ENCODE data around the gene MTG2.

The MTG2 gene

GRCh38 chr20:62163986-62164762 is 18.7 kb upstream of the MTG2 start:
- DNase-seq: no peak

GRCh38 chr20:62164879-62165761 is 17.7 kb upstream of the MTG2 start:
- DNase-seq: no peak

GRCh38 chr20:62165762-62166399 is 16.9 kb upstream of the MTG2 start:
- no peak for DNase-seq

- DNase-seq: no peak
Measured at GRCh38 chr20:62167474-62167873, 15.4 kb upstream of the MTG2 start.

GRCh38 chr20:62168061-62168460 is 14.8 kb upstream of the MTG2 start:
- no peak for DNase-seq

- DNase-seq: no peak
Measured at GRCh38 chr20:62168890-62169435, 13.9 kb upstream of the MTG2 start.

- DNase-seq: no peak
Measured at GRCh38 chr20:62170536-62170935, 12.3 kb upstream of the MTG2 start.

GRCh38 chr20:62171245-62171644 is 11.6 kb upstream of the MTG2 start:
- DNase-seq: no peak

- DNase-seq: no peak
Measured at GRCh38 chr20:62172666-62173065, 10.2 kb upstream of the MTG2 start.

GRCh38 chr20:62174021-62174804 is 8.6 kb upstream of the MTG2 start:
- no peak for DNase-seq

GRCh38 chr20:62174870-62175624 is 7.8 kb upstream of the MTG2 start:
- no peak for DNase-seq

- no peak for DNase-seq
Measured at GRCh38 chr20:62175711-62176110, 7.1 kb upstream of the MTG2 start.

GRCh38 chr20:62176866-62177265 is 6.0 kb upstream of the MTG2 start:
- DNase-seq: no peak

- no peak for DNase-seq
Measured at GRCh38 chr20:62177307-62177706, 5.5 kb upstream of the MTG2 start.

- DNase-seq: no peak
Measured at GRCh38 chr20:62178316-62179161, 4.3 kb upstream of the MTG2 start.

GRCh38 chr20:62179162-62179504 is 3.7 kb upstream of the MTG2 start:
- DNase-seq: no peak

GRCh38 chr20:62181808-62182207 is 1.0 kb upstream of the MTG2 start:
- DNase-seq: no peak

GRCh38 chr20:62183426-62184142 is 756 bp downstream of the MTG2 start:
- DNase-seq: no peak

GRCh38 chr20:62186096-62186426 is 3.2 kb downstream of the MTG2 start:
- DNase-seq: no peak
